Activated CD8-positive, alpha-beta memory T cell treated with anti-CD3 and anti-CD28 coated beads, Interleukin-2, amount 10 ng/mL, durations not matched to agents 7 days and 5 days (primary cell): ENCODE measurements around the gene CRADD. TPM values are rescaled to one million over a fixed set of nuclear protein-coding genes. Genes with fewer than 3 reads are reported as not detected.

Source experiments
- ATAC-seq: fragments of 150-1000 bp; cut with Tn5 transposase; one replicate; pipeline ENCODE4 v1.10.0; 2021; ENCODE audit warnings: moderate library complexity
- CTCF ChIA-PET: fragments of 350-600 bp; sonication (Branson Sonifier 250); formaldehyde crosslinking; loops from one replicate; lab custom pipeline; 2021; ENCODE audit warnings: antibody characterized with exemption; lab: Charles Lee
- DNase-seq: peaks from one replicate; pipeline ENCODE4 v3.0.0-alpha.2; 2020
- H3K27ac Mint-ChIP-seq: one replicate; pipeline ENCODE4 v1.8.0; 2021; ENCODE audit warnings: mild to moderate bottlenecking, mixed read lengths
- H3K27me3 Mint-ChIP-seq: one replicate; pipeline ENCODE4 v1.8.0; 2021; ENCODE audit warnings: mixed read lengths
- H3K36me3 Mint-ChIP-seq: one replicate; pipeline ENCODE4 v1.8.0; 2021; ENCODE audit warnings: mild to moderate bottlenecking, mixed read lengths
- H3K4me1 Mint-ChIP-seq: one replicate; pipeline ENCODE4 v1.8.0; 2021; ENCODE audit warnings: mixed read lengths
- H3K4me3 Mint-ChIP-seq: one replicate; pipeline ENCODE4 v1.8.0; 2021; ENCODE audit warnings: mild to moderate bottlenecking, moderate library complexity, mixed read lengths
- H3K9me3 Mint-ChIP-seq: one replicate; pipeline ENCODE4 v1.8.0; 2022; ENCODE audit warnings: low read depth, mixed read lengths
- total RNA-seq, 2 experiments: library from RNA; stranded (reverse); gene quantifications; one replicate each; pipeline ENCODE4 v1.2.3, GENCODE V29; 2021

CRADD gene
- total RNA-seq, 2 experiments from 2014 or later = 10.8 to 13.1 TPM

GRCh38 chr12:93782853-93783252 is 105.7 kb downstream of the CRADD start:
- Mint-ChIP-seq H3K4me1 (peaks cover 22% of the 10 kb centered on the region), H3K27ac (no peak overlapping the region)
- CTCF ChIA-PET = interaction anchor here (1.4 to 2.4 kb wide), 2 partner anchors 15 to 319 kb away, joined by 4 to 10 read pairs; no protein-coding TSS in a partner anchor

GRCh38 chr12:93783832-93784231 is 106.7 kb downstream of the CRADD start:
- CTCF ChIA-PET = interaction anchor here (0.7 to 2.4 kb wide), 3 partner anchors 17 to 318 kb away, joined by 3 to 10 read pairs (median 3); partner anchors contain the start of gene CRADD
- H3K36me3 Mint-ChIP-seq = peaks cover 12% of the 10 kb centered on the region
- DNase-seq (peak; percentile 46), ATAC-seq (peak; percentile 40)
- H3K27me3 Mint-ChIP-seq = no peaks in the 10 kb centered on the region
- H3K4me3 Mint-ChIP-seq = no peak overlapping the region
- H3K9me3 Mint-ChIP-seq = peaks cover 2% of the 10 kb centered on the region
- peak overlapping the region; percentile 18 for H3K27ac Mint-ChIP-seq
- peaks cover 22% of the 10 kb centered on the region for H3K4me1 Mint-ChIP-seq

More at GRCh38 chr12:93782853-93783252, 105.7 kb downstream of the CRADD start:
- peaks cover 6% of the 10 kb centered on the region for H3K36me3 Mint-ChIP-seq
- H3K4me3 Mint-ChIP-seq = no peak overlapping the region
- ATAC-seq (no peak), DNase-seq (no peak)
- peaks cover 2% of the 10 kb centered on the region for H3K9me3 Mint-ChIP-seq
- H3K27me3 Mint-ChIP-seq = no peaks in the 10 kb centered on the region

GRCh38 chr12:93784339-93785086 is 107.3 kb downstream of the CRADD start:
- H3K4me3 Mint-ChIP-seq = no peak overlapping the region
- peaks cover 28% of the 10 kb centered on the region for H3K4me1 Mint-ChIP-seq
- CTCF ChIA-PET = interaction anchor here (0.7 to 2.4 kb wide), 3 partner anchors 17 to 317 kb away, joined by 3 to 10 read pairs (median 3); partner anchors contain the start of gene CRADD
- ATAC-seq (peak; percentile 28), DNase-seq (peak; percentile 55)
- H3K36me3 Mint-ChIP-seq = peaks cover 12% of the 10 kb centered on the region
- H3K9me3 Mint-ChIP-seq = peaks cover 2% of the 10 kb centered on the region
- H3K27ac Mint-ChIP-seq = peak overlapping the region; percentile 59
- H3K27me3 Mint-ChIP-seq = no peaks in the 10 kb centered on the region

- peak overlapping the region; percentile 59 for H3K27ac Mint-ChIP-seq
- peak; percentile 98 for ATAC-seq
- peaks cover 32% of the 10 kb centered on the region for H3K4me1 Mint-ChIP-seq
- no peaks in the 10 kb centered on the region for H3K27me3 Mint-ChIP-seq
- H3K36me3 Mint-ChIP-seq = peaks cover 9% of the 10 kb centered on the region
- no peaks in the 10 kb centered on the region for H3K9me3 Mint-ChIP-seq
- CTCF ChIA-PET = interaction anchor here (1.1 to 2.4 kb wide), 2 partner anchors 22 to 316 kb away, joined by 3 to 10 read pairs; no protein-coding TSS in a partner anchor
- peak; percentile 75 for DNase-seq
- H3K4me3 Mint-ChIP-seq = no peak overlapping the region
These were observed 108.3 kb downstream of the CRADD start for GRCh38 chr12:93785249-93786010.

- Mint-ChIP-seq H3K4me1 (peaks cover 34% of the 10 kb centered on the region), H3K36me3 (peaks cover 9% of the 10 kb centered on the region), H3K9me3 (no peaks in the 10 kb centered on the region), H3K27ac (no peak overlapping the region), H3K27me3 (no peaks in the 10 kb centered on the region), H3K4me3 (no peak overlapping the region)
- CTCF ChIA-PET = interaction anchor here (0.7 to 1.1 kb wide), 2 partner anchors 21 to 28 kb away, joined by 3 read pairs; no protein-coding TSS in a partner anchor
- DNase-seq (no peak), ATAC-seq (no peak)
These were observed 109.7 kb downstream of the CRADD start for GRCh38 chr12:93786656-93787397.

- DNase-seq (no peak), ATAC-seq (no peak)
- CTCF ChIA-PET = no interaction called here
- H3K27ac Mint-ChIP-seq = no peak overlapping the region
- no peaks in the 10 kb centered on the region for H3K9me3 Mint-ChIP-seq
- H3K27me3 Mint-ChIP-seq = no peaks in the 10 kb centered on the region
- peaks cover 32% of the 10 kb centered on the region for H3K4me1 Mint-ChIP-seq
- no peak overlapping the region for H3K4me3 Mint-ChIP-seq
- peaks cover 9% of the 10 kb centered on the region for H3K36me3 Mint-ChIP-seq
These were observed 111.7 kb downstream of the CRADD start for GRCh38 chr12:93788853-93789252.

- Mint-ChIP-seq H3K27ac (no peak overlapping the region), H3K4me3 (no peak overlapping the region), H3K9me3 (no peaks in the 10 kb centered on the region), H3K36me3 (peaks cover 9% of the 10 kb centered on the region), H3K4me1 (peaks cover 24% of the 10 kb centered on the region), H3K27me3 (no peaks in the 10 kb centered on the region)
- CTCF ChIA-PET = no interaction called here
- DNase-seq (no peak), ATAC-seq (no peak)
These were observed 112.6 kb downstream of the CRADD start for GRCh38 chr12:93789767-93790166.

- ATAC-seq (no peak), DNase-seq (no peak)
- CTCF ChIA-PET = no interaction called here
- Mint-ChIP-seq H3K36me3 (peaks cover 9% of the 10 kb centered on the region), H3K27ac (no peak overlapping the region), H3K4me3 (no peak overlapping the region), H3K9me3 (no peaks in the 10 kb centered on the region), H3K4me1 (peaks cover 15% of the 10 kb centered on the region), H3K27me3 (no peaks in the 10 kb centered on the region)
These were observed 113.4 kb downstream of the CRADD start for GRCh38 chr12:93790472-93791152.

GRCh38 chr12:93793007-93793406 is 115.8 kb downstream of the CRADD start:
- Mint-ChIP-seq H3K4me1 (peaks cover 13% of the 10 kb centered on the region), H3K27ac (no peak overlapping the region), H3K27me3 (no peaks in the 10 kb centered on the region), H3K9me3 (no peaks in the 10 kb centered on the region), H3K4me3 (no peak overlapping the region), H3K36me3 (peaks cover 4% of the 10 kb centered on the region)
- CTCF ChIA-PET = interaction anchor here (0.9 kb wide), 1 partner anchor 130 kb away, joined by 3 read pairs; no protein-coding TSS in a partner anchor
- no peak for ATAC-seq
- no peak for DNase-seq

- CTCF ChIA-PET = no interaction called here
- no peak for ATAC-seq
- no peak overlapping the region for H3K4me3 Mint-ChIP-seq
- no peak overlapping the region for H3K27ac Mint-ChIP-seq
- H3K4me1 Mint-ChIP-seq = peaks cover 19% of the 10 kb centered on the region
- no peak for DNase-seq
- no peaks in the 10 kb centered on the region for H3K36me3 Mint-ChIP-seq
- H3K9me3 Mint-ChIP-seq = no peaks in the 10 kb centered on the region
- no peaks in the 10 kb centered on the region for H3K27me3 Mint-ChIP-seq
These were observed 116.8 kb downstream of the CRADD start for GRCh38 chr12:93793983-93794382.

GRCh38 chr12:93794738-93795137 is 117.6 kb downstream of the CRADD start:
- Mint-ChIP-seq H3K4me3 (no peak overlapping the region), H3K27me3 (no peaks in the 10 kb centered on the region), H3K4me1 (peaks cover 13% of the 10 kb centered on the region), H3K36me3 (no peaks in the 10 kb centered on the region), H3K9me3 (no peaks in the 10 kb centered on the region), H3K27ac (no peak overlapping the region)
- DNase-seq (no peak), ATAC-seq (no peak)
- CTCF ChIA-PET = no interaction called here

GRCh38 chr12:93795352-93795751 is 118.2 kb downstream of the CRADD start:
- H3K4me3 Mint-ChIP-seq = no peak overlapping the region
- no peak overlapping the region for H3K27ac Mint-ChIP-seq
- no peak for ATAC-seq
- H3K4me1 Mint-ChIP-seq = peaks cover 10% of the 10 kb centered on the region
- H3K36me3 Mint-ChIP-seq = no peaks in the 10 kb centered on the region
- H3K27me3 Mint-ChIP-seq = no peaks in the 10 kb centered on the region
- DNase-seq = no peak
- no peaks in the 10 kb centered on the region for H3K9me3 Mint-ChIP-seq
- CTCF ChIA-PET = no interaction called here
